PFSK-1 (cell line): ENCODE measurements around the gene PIK3CD.

Experiments
- FOXP2 ChIP-seq: optimal IDR thresholded peaks from 2 replicates; pipeline ENCODE3; 2011; ENCODE audit warnings: borderline replicate concordance, control low read depth, inconsistent platforms; ENCODE audit not compliant: insufficient read depth; ENCODE audit errors: extremely low read length, extremely low read depth
- POLR2AphosphoS5 ChIP-seq: IDR thresholded peaks from 2 replicates; pipeline ENCODE4 v1.6.1; 2012; ENCODE audit warnings: low read depth, mild to moderate bottlenecking, control low read depth, low read length, moderate library complexity
- REST ChIP-seq, 2 experiments: IDR thresholded peaks; 2 replicates each; pipeline versions ENCODE4 v1.6.1 to v1.8.0; 2011 to 2012; ENCODE audit warnings: low read depth in 2 of 2, low read length in 2 of 2, control low read depth in 1 of 2, inconsistent platforms in 1 of 2, mild to moderate bottlenecking in 1 of 2, moderate library complexity in 1 of 2; ENCODE audit not compliant: insufficient read depth in 1 of 2
- SIN3A ChIP-seq: IDR thresholded peaks from 2 replicates; pipeline ENCODE4 v1.6.1; 2012; ENCODE audit warnings: mild to moderate bottlenecking, low read length, moderate library complexity, borderline replicate concordance; ENCODE audit not compliant: insufficient read depth
- TAF1 ChIP-seq: IDR thresholded peaks from 2 replicates; pipeline ENCODE4 v1.6.1; 2012; ENCODE audit warnings: low read length, control low read depth, borderline replicate concordance; ENCODE audit not compliant: insufficient read depth

Gene PIK3CD

DNA sequence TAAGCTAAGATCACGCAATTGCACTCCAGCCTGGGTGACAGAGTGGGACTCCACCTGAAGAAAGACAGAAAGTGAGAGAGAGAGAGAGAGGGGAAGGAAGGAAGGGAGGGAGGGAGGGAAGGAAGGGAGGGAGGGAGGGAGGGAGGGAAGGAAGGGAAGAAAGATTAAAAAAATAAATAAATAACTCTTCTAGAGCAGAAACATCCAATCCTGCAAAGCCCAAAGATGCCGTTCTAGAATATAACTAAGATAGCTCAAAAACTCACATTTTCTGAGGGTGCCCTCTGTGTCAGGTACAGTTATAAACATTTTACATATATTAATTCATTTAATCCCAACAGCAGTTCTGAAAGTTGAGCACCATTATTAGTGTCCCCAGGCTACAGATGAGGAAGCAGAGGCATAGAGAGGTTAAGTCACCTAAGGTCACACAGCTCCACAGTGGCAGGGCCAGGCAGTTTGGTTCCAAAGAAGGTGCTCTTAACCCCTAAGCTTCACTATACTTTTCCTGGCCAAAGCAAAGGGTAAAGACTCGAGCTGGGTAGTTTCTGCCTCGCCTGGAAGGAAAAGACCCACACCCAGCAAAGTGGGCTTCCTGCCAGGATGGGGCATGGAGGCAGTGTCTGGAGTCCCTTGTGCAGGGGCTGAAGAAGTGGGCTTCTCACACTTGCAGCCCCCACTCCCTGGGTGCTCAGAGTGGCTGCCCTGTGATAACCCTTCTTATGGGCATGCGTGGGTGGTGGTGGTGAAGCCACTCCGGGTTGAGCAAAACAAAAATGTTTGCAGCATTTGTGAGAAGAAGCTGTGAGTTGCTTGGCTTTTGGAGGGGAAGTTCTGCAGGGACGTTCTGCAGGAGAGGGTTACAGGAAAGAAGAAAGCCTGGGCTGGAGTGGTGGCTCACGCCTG is 7.9 kb upstream of the PIK3CD start:
- no peak for TF ChIP-seq FOXP2
- TF ChIP-seq REST (IDR thresholded peaks at IDR 0.05; ENCODE audit: insufficient read depth in 1 of 2, low read depth in 2 of 2, low read length in 2 of 2), result no peak
- TF ChIP-seq POLR2AphosphoS5, result no peak
- TF ChIP-seq SIN3A, result no peak

DNA sequence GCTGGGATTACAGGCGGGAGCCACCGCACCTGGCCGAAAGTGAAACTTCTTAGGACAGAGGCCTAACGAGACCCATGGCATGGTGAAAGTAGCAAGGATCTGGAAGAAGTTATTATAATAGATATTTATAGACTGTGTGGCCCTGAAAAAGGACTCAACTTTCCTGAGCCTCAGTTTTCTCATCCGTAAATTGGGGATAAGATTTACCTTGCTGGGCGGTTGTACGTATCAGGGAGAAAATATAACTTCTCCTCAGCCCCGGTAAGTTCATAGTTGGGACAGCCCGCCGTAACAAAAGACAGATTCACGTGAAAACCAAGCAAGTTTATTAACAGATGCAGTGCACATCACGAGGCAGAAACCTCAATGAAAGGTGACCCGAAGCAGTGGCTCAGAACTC is 5.5 kb upstream of the PIK3CD start:
- TF ChIP-seq TAF1 (no peak), FOXP2 (no peak), REST (IDR thresholded peaks at IDR 0.05; ENCODE audit: insufficient read depth in 1 of 2, low read depth in 2 of 2, low read length in 2 of 2) (no peak), SIN3A (no peak), POLR2AphosphoS5 (no peak)

- TF ChIP-seq SIN3A, result no peak
- TF ChIP-seq TAF1, result no peak
- TF ChIP-seq REST (IDR thresholded peaks at IDR 0.05; ENCODE audit: insufficient read depth in 1 of 2, low read depth in 2 of 2, low read length in 2 of 2), result no peak
Measured at GRCh38 chr1:9648171-9648570, 3.4 kb upstream of the PIK3CD start.

DNA sequence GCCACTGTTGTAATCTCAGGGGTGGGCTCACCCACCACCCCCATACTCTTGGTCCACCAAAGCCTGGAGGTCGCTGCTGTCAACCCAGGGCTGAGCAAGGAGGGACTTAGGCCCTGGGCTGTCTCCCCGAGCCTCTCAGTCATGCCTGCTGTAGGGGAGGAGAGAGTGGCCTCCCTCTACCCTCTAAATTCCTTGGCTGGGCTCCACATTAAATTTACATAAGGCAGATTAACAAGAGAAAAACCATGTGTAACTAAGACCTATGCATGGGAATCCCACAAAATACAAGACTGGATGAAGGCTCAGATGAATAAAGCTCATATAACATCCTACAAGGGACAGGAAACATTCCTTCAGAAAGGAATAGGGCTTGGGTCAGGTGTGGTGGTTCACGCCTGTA is 1.8 kb upstream of the PIK3CD start:
- TF ChIP-seq POLR2AphosphoS5 (no peak), TAF1 (no peak)

GRCh38 chr1:9651220-9651564 is 339 bp upstream of the PIK3CD start:
- no peak for TF ChIP-seq POLR2AphosphoS5
- TF ChIP-seq SIN3A, result no peak
- no peak for TF ChIP-seq FOXP2
- no peak for TF ChIP-seq REST (IDR thresholded peaks at IDR 0.05; ENCODE audit: insufficient read depth in 1 of 2, low read depth in 2 of 2, low read length in 2 of 2)
- no peak for TF ChIP-seq TAF1
